ENCODE results near the gene NCAPD3. TPM values are rescaled to one million over a fixed set of nuclear protein-coding genes. Genes with fewer than 3 reads are reported as not detected.

NCAPD3 gene
- total and polyA plus RNA-seq, 2 donors (not counting 3 experiments of a cell fraction or from before 2014, with no cell fraction given) = 22.6 to 43.8 TPM

- no TSS peak for BruUV-seq (replicated peaks)
- H3K9me1 ChIP-seq (replicated peaks; ENCODE audit: control insufficient read depth, extremely low read depth, insufficient read depth, low read length) = no peaks in the 10 kb centered on the region
- no peak overlapping the region for H3K9ac ChIP-seq (replicated peaks; ENCODE audit: extremely low read depth, insufficient read depth, low read length)
- intact Hi-C loops (cut with micrococcal nuclease) = no loop called here
- ChIA-PET CTCF (interaction anchor here (1.0 to 2.2 kb wide), 4 partner anchors 10 to 119 kb away, joined by 3 to 15 read pairs (median 4); no protein-coding TSS in a partner anchor), POLR2A (no interaction called here)
- dilution Hi-C loops (cut with MboI; ENCODE audit: extremely low pct_ligation_motif_present, low sequenced_read_pairs) = no loop called here
- no peak for FAIRE-seq
- TF ChIP-seq POLR2AphosphoS5 (IDR thresholded peaks at IDR 0.05; ENCODE audit: insufficient read depth, low read depth, low read length) = no peak
- TF ChIP-seq POLR2A (IDR thresholded peaks at IDR 0.05; ENCODE audit: low read depth, low read length) = no peak
- TF ChIP-seq, protein P1, sequence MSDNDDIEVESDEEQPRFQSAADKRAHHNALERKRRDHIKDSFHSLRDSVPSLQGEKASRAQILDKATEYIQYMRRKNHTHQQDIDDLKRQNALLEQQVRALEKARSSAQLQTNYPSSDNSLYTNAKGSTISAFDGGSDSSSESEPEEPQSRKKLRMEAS (IDR thresholded peaks at IDR 0.05; ENCODE audit: insufficient read depth, insufficient read length) = no peak
- no peak for TF ChIP-seq JUN (IDR thresholded peaks at IDR 0.05; ENCODE audit: borderline replicate concordance, insufficient read depth, insufficient read length, low read depth)
- no peak for TF ChIP-seq FOS (IDR thresholded peaks at IDR 0.05; ENCODE audit: borderline replicate concordance, insufficient read depth, low read length)
- no peak for TF ChIP-seq MYC (IDR thresholded peaks at IDR 0.05; ENCODE audit: low read depth, low read length)
- TF ChIP-seq, protein P2, sequence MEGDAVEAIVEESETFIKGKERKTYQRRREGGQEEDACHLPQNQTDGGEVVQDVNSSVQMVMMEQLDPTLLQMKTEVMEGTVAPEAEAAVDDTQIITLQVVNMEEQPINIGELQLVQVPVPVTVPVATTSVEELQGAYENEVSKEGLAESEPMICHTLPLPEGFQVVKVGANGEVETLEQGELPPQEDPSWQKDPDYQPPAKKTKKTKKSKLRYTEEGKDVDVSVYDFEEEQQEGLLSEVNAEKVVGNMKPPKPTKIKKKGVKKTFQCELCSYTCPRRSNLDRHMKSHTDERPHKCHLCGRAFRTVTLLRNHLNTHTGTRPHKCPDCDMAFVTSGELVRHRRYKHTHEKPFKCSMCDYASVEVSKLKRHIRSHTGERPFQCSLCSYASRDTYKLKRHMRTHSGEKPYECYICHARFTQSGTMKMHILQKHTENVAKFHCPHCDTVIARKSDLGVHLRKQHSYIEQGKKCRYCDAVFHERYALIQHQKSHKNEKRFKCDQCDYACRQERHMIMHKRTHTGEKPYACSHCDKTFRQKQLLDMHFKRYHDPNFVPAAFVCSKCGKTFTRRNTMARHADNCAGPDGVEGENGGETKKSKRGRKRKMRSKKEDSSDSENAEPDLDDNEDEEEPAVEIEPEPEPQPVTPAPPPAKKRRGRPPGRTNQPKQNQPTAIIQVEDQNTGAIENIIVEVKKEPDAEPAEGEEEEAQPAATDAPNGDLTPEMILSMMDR (IDR thresholded peaks at IDR 0.05; ENCODE audit: extremely low read depth in 1 of 2, insufficient read depth in 1 of 2, low read depth in 1 of 2, low read length in 2 of 2) = no peak
- no peak for TF ChIP-seq GATA2 (IDR thresholded peaks at IDR 0.05; ENCODE audit: insufficient read depth, insufficient read length, low read depth, low read length)
- TF ChIP-seq EZH2 (IDR thresholded peaks at IDR 0.05; ENCODE audit: borderline replicate concordance, low read depth, low read length, severe bottlenecking) = no peak
- H3K4me2 ChIP-seq (ENCODE audit: insufficient read depth, low read length) = no peak overlapping the region
- DNase-seq (ENCODE audit: low read depth, low spot score) = no peak
- H4K20me1 ChIP-seq (replicated peaks; ENCODE audit: control insufficient read depth, extremely low read depth, insufficient read depth, low read length) = no peaks in the 10 kb centered on the region
- no peaks in the 10 kb centered on the region for H3K4me1 ChIP-seq (ENCODE audit: control insufficient read depth, extremely low read depth, insufficient read depth, low read length)
- no peaks in the 10 kb centered on the region for H3K79me2 ChIP-seq (ENCODE audit: control insufficient read depth, insufficient read depth, low read length)
- peaks cover 20 to 26% of the 10 kb centered on the region in 2 experiments for H3K36me3 ChIP-seq (ENCODE audit: control insufficient read depth in 2 of 2, extremely low read depth in 1 of 2, insufficient read depth in 2 of 2, low read length in 2 of 2)
- no peaks in the 10 kb centered on the region for H3K9me3 ChIP-seq (replicated peaks; ENCODE audit: control insufficient read depth, insufficient read depth, low read length)
- H3K27me3 ChIP-seq (ENCODE audit: control insufficient read depth in 2 of 2, insufficient read depth in 2 of 2, low read length in 2 of 2) = no peaks in the 10 kb centered on the region
- H3K4me3 ChIP-seq (replicated peaks in 1 of 3; ENCODE audit: insufficient read depth in 1 of 3, low read depth in 1 of 3, low read length in 3 of 3) = no peak overlapping the region
- no peak overlapping the region for H3K27ac ChIP-seq (ENCODE audit: insufficient read depth, low read depth, low read length)
- H2AFZ ChIP-seq (ENCODE audit: low read depth, low read length) = no peak overlapping the region
Observed at GRCh38 chr11:134164490-134165370, 59.0 kb downstream of the NCAPD3 start.
